ENCODE measurements around the gene LAMA5. TPM values are rescaled to one million over a fixed set of nuclear protein-coding genes. Genes with fewer than 3 reads are reported as not detected.
A peak's percentile ranks its signal among the peaks of the same experiment; 100 is the strongest.

Gene LAMA5
- total RNA-seq, 1 donor from 2014 or later = 601 TPM

DNA sequence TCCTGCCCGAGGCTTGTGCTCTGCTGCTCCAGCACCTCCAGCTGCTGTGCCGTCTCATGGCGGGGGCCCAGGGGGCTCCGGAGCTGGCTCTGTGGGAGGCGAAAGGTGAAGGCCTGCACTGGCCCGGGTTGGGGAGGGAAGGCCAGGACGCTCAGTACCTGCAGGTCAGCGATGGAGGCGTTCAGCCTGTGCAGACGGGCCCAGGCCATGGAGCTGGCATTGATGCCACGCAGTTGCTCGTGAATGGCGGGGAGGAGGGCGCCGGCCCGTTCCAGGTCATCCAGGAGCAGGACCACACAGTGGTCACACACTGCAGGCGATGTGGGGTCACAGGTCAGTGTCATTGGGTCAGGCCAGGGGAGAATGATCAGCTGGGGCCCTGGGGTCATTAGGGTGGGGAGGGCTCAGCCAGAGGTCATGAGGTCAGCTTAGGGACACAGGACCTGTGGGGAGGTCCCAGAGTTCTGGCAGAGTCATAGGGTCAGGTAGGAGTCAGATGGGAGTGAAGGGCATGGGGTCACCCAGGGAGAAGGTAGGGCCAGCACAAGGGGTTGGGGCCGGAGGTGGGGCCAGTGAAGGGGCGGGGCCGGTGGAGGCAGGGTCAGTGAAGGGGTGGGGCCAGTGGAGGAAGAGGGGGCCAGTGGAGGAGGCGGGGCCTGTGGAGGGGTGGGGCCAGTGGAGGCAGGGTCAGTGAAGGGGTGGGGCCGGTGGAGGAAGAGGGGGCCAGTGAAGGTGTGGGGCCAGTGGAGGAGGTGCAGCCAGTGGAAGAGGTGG lies 46.3 kb downstream of the LAMA5 start:
- no peaks in the 10 kb centered on the region for H3K9me3 Mint-ChIP-seq
- no peak overlapping the region for H3K27ac Mint-ChIP-seq
- no peak for DNase-seq (ENCODE audit: low spot score in 2 of 2, unreplicated experiment in 2 of 2)
- H3K27me3 Mint-ChIP-seq (ENCODE audit: low read depth) = no peaks in the 10 kb centered on the region
- H3K36me3 Mint-ChIP-seq = peaks cover 31% of the 10 kb centered on the region
- no peak overlapping the region for H3K4me3 Mint-ChIP-seq
- no peaks in the 10 kb centered on the region for H3K4me1 Mint-ChIP-seq
- TF ChIP-seq, protein P1, sequence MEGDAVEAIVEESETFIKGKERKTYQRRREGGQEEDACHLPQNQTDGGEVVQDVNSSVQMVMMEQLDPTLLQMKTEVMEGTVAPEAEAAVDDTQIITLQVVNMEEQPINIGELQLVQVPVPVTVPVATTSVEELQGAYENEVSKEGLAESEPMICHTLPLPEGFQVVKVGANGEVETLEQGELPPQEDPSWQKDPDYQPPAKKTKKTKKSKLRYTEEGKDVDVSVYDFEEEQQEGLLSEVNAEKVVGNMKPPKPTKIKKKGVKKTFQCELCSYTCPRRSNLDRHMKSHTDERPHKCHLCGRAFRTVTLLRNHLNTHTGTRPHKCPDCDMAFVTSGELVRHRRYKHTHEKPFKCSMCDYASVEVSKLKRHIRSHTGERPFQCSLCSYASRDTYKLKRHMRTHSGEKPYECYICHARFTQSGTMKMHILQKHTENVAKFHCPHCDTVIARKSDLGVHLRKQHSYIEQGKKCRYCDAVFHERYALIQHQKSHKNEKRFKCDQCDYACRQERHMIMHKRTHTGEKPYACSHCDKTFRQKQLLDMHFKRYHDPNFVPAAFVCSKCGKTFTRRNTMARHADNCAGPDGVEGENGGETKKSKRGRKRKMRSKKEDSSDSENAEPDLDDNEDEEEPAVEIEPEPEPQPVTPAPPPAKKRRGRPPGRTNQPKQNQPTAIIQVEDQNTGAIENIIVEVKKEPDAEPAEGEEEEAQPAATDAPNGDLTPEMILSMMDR (IDR thresholded peaks at IDR 0.05; ENCODE audit: unreplicated experiment) = no peak

DNA sequence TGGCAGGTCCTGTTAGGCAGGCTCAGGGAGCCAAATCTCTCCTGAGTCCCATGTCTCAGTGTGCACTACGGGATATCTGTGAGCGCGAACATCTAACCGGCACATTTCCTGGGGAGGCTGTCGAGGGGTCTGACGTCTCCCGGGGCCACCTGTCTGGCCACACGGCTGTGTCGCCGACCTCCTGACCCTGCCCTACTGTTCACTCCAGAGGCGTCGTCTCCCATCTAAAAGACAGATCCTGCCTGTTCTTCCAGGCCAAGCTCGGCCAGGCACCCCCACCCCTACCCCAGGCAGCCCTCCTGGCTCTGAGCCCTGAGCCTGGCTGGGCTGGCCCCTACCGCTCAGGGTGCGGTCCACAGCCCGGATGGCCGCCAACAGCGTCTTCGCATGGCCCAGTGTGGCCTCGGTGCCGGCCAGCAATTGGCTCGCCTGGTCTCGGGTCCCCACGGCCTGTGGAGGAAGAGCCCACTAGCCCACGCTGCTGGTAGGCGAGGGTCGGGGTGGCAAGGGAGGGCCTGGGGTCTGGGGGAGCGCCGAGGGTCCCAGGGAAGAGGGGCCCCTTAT lies 47.7 kb downstream of the LAMA5 start:
- Mint-ChIP-seq H3K4me3 (no peak overlapping the region), H3K4me1 (no peaks in the 10 kb centered on the region), H3K27ac (peak overlapping the region; percentile 66), H3K36me3 (peaks cover 22% of the 10 kb centered on the region), H3K27me3 (ENCODE audit: low read depth) (no peaks in the 10 kb centered on the region), H3K9me3 (no peaks in the 10 kb centered on the region)
- no peak for DNase-seq (ENCODE audit: low spot score in 2 of 2, unreplicated experiment in 2 of 2)
- TF ChIP-seq, protein P1 (IDR thresholded peaks at IDR 0.05; ENCODE audit: unreplicated experiment) = no peak

DNA sequence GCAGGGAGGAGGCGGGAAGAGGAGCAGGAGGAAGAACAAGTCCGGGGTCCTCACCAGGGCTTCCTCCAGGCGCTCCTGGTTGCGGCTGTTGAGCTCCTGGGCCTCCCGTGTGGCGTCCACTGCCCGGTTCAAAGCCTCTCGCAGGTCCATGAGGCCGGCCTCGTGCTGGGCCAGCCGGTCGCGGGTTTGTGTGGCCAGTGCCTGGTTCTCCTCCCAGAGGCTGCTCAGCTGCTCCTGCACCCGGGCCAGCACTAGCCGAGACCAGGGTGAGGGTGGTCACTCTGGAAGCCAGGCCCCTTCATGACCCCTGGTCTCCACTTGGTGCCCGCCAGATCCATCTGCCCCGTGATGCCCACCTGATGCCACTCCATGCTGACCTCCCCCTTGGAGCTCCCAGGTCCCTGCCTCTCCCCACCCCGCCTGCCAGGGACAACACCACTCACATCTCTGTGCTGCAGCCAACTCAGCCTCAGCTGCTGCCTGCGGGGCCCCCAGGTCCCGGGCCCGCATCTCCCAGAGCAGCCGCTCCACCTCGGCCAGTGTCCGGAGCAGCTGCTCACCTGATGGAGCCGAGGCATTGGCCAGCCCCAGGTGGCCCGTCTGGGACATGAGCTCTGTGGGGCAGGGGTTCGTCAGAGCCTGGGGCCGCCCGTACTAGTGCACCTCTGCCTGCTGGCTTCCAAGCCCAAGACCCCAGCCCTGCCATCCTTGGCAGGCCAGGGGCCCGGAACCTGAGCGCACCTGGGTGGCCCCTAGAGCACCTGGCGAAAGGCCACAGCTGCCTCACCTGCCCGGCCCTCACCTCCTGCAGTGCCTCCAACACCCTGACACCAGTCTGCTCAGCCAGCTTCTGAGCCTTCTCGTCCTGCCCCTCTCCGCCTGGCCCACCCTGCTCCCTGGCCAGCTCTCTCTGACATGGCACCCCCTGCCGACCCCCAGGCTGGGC lies 48.4 kb downstream of the LAMA5 start:
- peak overlapping the region; percentile 66 for H3K27ac Mint-ChIP-seq

DNA sequence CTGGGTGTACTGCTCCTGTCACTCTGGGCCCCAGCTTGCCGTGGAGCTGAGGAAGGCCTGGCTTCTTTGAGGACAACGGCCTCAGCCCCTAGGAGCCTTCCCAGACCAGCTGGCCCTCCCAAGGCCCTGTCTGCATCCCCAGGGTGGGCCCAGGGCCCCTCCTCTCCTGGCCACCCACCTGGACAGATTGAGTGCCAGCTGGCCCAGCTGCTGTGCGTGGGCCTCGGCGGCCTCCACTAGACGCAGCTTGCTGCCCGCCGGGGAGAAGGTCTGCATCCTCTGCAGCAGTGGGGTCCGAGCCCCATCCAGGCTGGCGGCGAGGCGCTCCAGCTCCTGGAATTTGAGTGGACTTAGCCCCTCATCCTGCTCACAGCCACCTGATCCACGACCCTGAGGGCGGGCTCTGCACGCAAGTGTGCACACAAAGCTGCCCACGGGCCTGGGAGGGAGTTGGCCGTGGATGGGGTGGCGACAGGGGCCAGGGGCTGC lies 49.9 kb downstream of the LAMA5 start:
- TF ChIP-seq, protein P1 (IDR thresholded peaks at IDR 0.05; ENCODE audit: unreplicated experiment) = no peak
- H3K27me3 Mint-ChIP-seq (ENCODE audit: low read depth) = no peaks in the 10 kb centered on the region
- H3K27ac Mint-ChIP-seq = no peak overlapping the region
- H3K36me3 Mint-ChIP-seq = peaks cover 22% of the 10 kb centered on the region
- no peaks in the 10 kb centered on the region for H3K9me3 Mint-ChIP-seq
- no peaks in the 10 kb centered on the region for H3K4me1 Mint-ChIP-seq
- DNase-seq (ENCODE audit: low spot score in 2 of 2, unreplicated experiment in 2 of 2) = no peak
- H3K4me3 Mint-ChIP-seq = no peak overlapping the region

More for the DNA sequence above, 48.4 kb downstream of the LAMA5 start:
- H3K4me1 Mint-ChIP-seq = no peaks in the 10 kb centered on the region
- TF ChIP-seq, protein P1 (IDR thresholded peaks at IDR 0.05; ENCODE audit: unreplicated experiment) = no peak
- H3K36me3 Mint-ChIP-seq = peaks cover 22% of the 10 kb centered on the region
- no peaks in the 10 kb centered on the region for H3K27me3 Mint-ChIP-seq (ENCODE audit: low read depth)
- no peaks in the 10 kb centered on the region for H3K9me3 Mint-ChIP-seq
- no peak for DNase-seq (ENCODE audit: low spot score in 2 of 2, unreplicated experiment in 2 of 2)
- H3K4me3 Mint-ChIP-seq = no peak overlapping the region

DNA sequence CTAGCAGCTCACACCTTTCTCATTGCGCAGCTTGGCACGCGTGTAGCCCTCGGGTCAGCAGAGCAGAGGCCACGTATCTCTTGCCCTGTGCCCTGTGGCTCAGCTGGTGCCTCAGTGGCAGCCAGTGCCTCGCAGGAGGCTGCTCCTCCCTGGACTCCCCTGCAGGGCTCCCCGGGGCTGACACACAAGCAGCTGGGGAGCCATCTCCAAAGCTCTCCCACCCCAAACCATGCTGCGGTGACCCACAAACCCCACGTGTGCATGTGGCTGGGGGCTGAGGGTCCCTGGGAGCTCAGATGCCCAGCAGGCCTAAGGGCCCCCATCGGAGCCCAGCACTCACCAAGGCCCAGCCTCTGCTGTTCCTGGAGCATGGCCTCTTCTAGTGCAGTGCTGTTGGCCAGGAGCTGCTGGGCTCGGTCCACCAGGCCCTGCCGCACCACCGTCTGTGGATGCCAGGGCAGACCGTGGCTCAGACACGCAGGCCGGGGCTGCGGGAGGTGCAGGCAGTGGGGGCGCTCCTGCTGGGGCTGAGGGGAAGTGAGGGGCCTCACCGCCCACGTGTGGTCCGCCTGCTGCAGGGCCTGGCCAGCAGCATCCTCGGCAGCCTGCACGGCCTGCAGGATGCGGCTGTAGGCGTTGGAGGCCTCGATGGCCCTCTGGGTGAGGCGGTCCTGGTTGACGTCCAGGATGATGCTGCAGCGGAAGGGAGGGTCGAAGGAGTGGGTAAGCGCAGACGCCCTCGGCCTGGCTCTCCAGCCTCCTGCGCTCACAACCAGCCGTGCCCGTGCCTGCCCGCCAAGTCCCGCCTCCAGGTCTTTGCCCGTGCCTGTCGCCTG lies 50.6 kb downstream of the LAMA5 start:
- Mint-ChIP-seq H3K27me3 (ENCODE audit: low read depth) (no peaks in the 10 kb centered on the region), H3K27ac (no peak overlapping the region), H3K4me1 (no peaks in the 10 kb centered on the region), H3K4me3 (no peak overlapping the region), H3K9me3 (no peaks in the 10 kb centered on the region), H3K36me3 (peaks cover 22% of the 10 kb centered on the region)
- TF ChIP-seq, protein P1 (IDR thresholded peaks at IDR 0.05; ENCODE audit: unreplicated experiment) = no peak
- DNase-seq (ENCODE audit: low spot score in 2 of 2, unreplicated experiment in 2 of 2) = no peak
